ENCODE results near the gene PGAP3. TPM values are rescaled to one million over a fixed set of nuclear protein-coding genes. Genes with fewer than 3 reads are reported as not detected.

Gene PGAP3
- total and polyA plus RNA-seq, 4 donors = 9.7 to 30.4 (median 25.9) TPM

- peaks cover 49% of the 10 kb centered on the region for H3K4me1 ChIP-seq (ENCODE audit: control insufficient read depth, insufficient read depth, low read length)
- no peak overlapping the region for H3K4me3 ChIP-seq (ENCODE audit: low read depth, low read length)
- 34% methylated on average over 6 of the region's 8 CpGs for WGBS (ENCODE audit: insufficient coverage)
- H3K27me3 ChIP-seq (ENCODE audit: control insufficient read depth, insufficient read depth, low read length) = no peaks in the 10 kb centered on the region
- no peak for DNase-seq (ENCODE audit: low read depth in 4 of 6, low spot score in 6 of 6)
- H3K9me3 ChIP-seq (ENCODE audit: control insufficient read depth, insufficient read depth, low read length) = no peaks in the 10 kb centered on the region
- H3K36me3 ChIP-seq (ENCODE audit: control insufficient read depth, insufficient read depth, low read length) = peaks cover 48% of the 10 kb centered on the region
- H3K27ac ChIP-seq (ENCODE audit: low read depth, low read length) = peak overlapping the region; percentile 95
Measured at GRCh38 chr17:39651923-39652586, 35.8 kb downstream of the PGAP3 start.

- no peak overlapping the region for H3K27ac ChIP-seq (ENCODE audit: low read depth, low read length)
- H3K9me3 ChIP-seq (ENCODE audit: control insufficient read depth, insufficient read depth, low read length) = no peaks in the 10 kb centered on the region
- WGBS (ENCODE audit: insufficient coverage) = 94% methylated on average over 5 of the region's 11 CpGs
- H3K36me3 ChIP-seq (ENCODE audit: control insufficient read depth, insufficient read depth, low read length) = peaks cover 31% of the 10 kb centered on the region
- peaks cover 45% of the 10 kb centered on the region for H3K4me1 ChIP-seq (ENCODE audit: control insufficient read depth, insufficient read depth, low read length)
- no peaks in the 10 kb centered on the region for H3K27me3 ChIP-seq (ENCODE audit: control insufficient read depth, insufficient read depth, low read length)
- DNase-seq (ENCODE audit: low read depth in 4 of 6, low spot score in 6 of 6) = no peak
- H3K4me3 ChIP-seq (ENCODE audit: low read depth, low read length) = no peak overlapping the region
Measured at GRCh38 chr17:39650121-39650579, 37.7 kb downstream of the PGAP3 start.

- 69% methylated on average over 12 of the region's 15 CpGs for WGBS (ENCODE audit: insufficient coverage)
- DNase-seq (ENCODE audit: low read depth in 4 of 6, low spot score in 6 of 6) = peak in 1 of 6 donors; percentile 86
- Histone ChIP-seq H3K4me3 (ENCODE audit: low read depth, low read length) (no peak overlapping the region), H3K4me1 (ENCODE audit: control insufficient read depth, insufficient read depth, low read length) (peaks cover 36% of the 10 kb centered on the region), H3K36me3 (ENCODE audit: control insufficient read depth, insufficient read depth, low read length) (peaks cover 21% of the 10 kb centered on the region), H3K27me3 (ENCODE audit: control insufficient read depth, insufficient read depth, low read length) (no peaks in the 10 kb centered on the region), H3K9me3 (ENCODE audit: control insufficient read depth, insufficient read depth, low read length) (no peaks in the 10 kb centered on the region), H3K27ac (ENCODE audit: low read depth, low read length) (no peak overlapping the region)
Measured at GRCh38 chr17:39648616-39649366, 39.1 kb downstream of the PGAP3 start.

- no peak for DNase-seq (ENCODE audit: low read depth in 4 of 6, low spot score in 6 of 6)
- H3K4me3 ChIP-seq (ENCODE audit: low read depth, low read length) = no peak overlapping the region
- 59% methylated on average over 4 of the region's 5 CpGs for WGBS (ENCODE audit: insufficient coverage)
- no peak overlapping the region for H3K27ac ChIP-seq (ENCODE audit: low read depth, low read length)
- H3K36me3 ChIP-seq (ENCODE audit: control insufficient read depth, insufficient read depth, low read length) = peaks cover 12% of the 10 kb centered on the region
- H3K27me3 ChIP-seq (ENCODE audit: control insufficient read depth, insufficient read depth, low read length) = no peaks in the 10 kb centered on the region
- H3K9me3 ChIP-seq (ENCODE audit: control insufficient read depth, insufficient read depth, low read length) = no peaks in the 10 kb centered on the region
- H3K4me1 ChIP-seq (ENCODE audit: control insufficient read depth, insufficient read depth, low read length) = peaks cover 22% of the 10 kb centered on the region
Measured at GRCh38 chr17:39647256-39647655, 40.6 kb downstream of the PGAP3 start.

- Histone ChIP-seq H3K36me3 (ENCODE audit: control insufficient read depth, insufficient read depth, low read length) (peaks cover 2% of the 10 kb centered on the region), H3K27me3 (ENCODE audit: control insufficient read depth, insufficient read depth, low read length) (no peaks in the 10 kb centered on the region), H3K4me3 (ENCODE audit: low read depth, low read length) (no peak overlapping the region), H3K4me1 (ENCODE audit: control insufficient read depth, insufficient read depth, low read length) (peaks cover 24% of the 10 kb centered on the region), H3K9me3 (ENCODE audit: control insufficient read depth, insufficient read depth, low read length) (no peaks in the 10 kb centered on the region), H3K27ac (ENCODE audit: low read depth, low read length) (no peak overlapping the region)
- 95% methylated on average over 4 of the region's 4 CpGs for WGBS (ENCODE audit: insufficient coverage)
- DNase-seq (ENCODE audit: low read depth in 4 of 6, low spot score in 6 of 6) = no peak
Measured at GRCh38 chr17:39643271-39643670, 44.6 kb downstream of the PGAP3 start.

GRCh38 chr17:39642291-39643074 is 45.4 kb downstream of the PGAP3 start:
- DNase-seq (ENCODE audit: low read depth in 4 of 6, low spot score in 6 of 6) = no peak
- 84% methylated on average over 9 of the region's 9 CpGs for WGBS (ENCODE audit: insufficient coverage)
- Histone ChIP-seq H3K4me1 (ENCODE audit: control insufficient read depth, insufficient read depth, low read length) (peaks cover 31% of the 10 kb centered on the region), H3K27me3 (ENCODE audit: control insufficient read depth, insufficient read depth, low read length) (no peaks in the 10 kb centered on the region), H3K36me3 (ENCODE audit: control insufficient read depth, insufficient read depth, low read length) (peaks cover 2% of the 10 kb centered on the region), H3K4me3 (ENCODE audit: low read depth, low read length) (no peak overlapping the region), H3K27ac (ENCODE audit: low read depth, low read length) (no peak overlapping the region), H3K9me3 (ENCODE audit: control insufficient read depth, insufficient read depth, low read length) (no peaks in the 10 kb centered on the region)

GRCh38 chr17:39641883-39642282 is 46.0 kb downstream of the PGAP3 start:
- peaks cover 31% of the 10 kb centered on the region for H3K4me1 ChIP-seq (ENCODE audit: control insufficient read depth, insufficient read depth, low read length)
- DNase-seq (ENCODE audit: low read depth in 4 of 6, low spot score in 6 of 6) = no peak
- no peaks in the 10 kb centered on the region for H3K9me3 ChIP-seq (ENCODE audit: control insufficient read depth, insufficient read depth, low read length)
- WGBS (ENCODE audit: insufficient coverage) = 73% methylated on average over 2 of the region's 7 CpGs
- no peak overlapping the region for H3K4me3 ChIP-seq (ENCODE audit: low read depth, low read length)
- H3K36me3 ChIP-seq (ENCODE audit: control insufficient read depth, insufficient read depth, low read length) = peaks cover 2% of the 10 kb centered on the region
- no peak overlapping the region for H3K27ac ChIP-seq (ENCODE audit: low read depth, low read length)
- H3K27me3 ChIP-seq (ENCODE audit: control insufficient read depth, insufficient read depth, low read length) = no peaks in the 10 kb centered on the region

GRCh38 chr17:39641097-39641496 is 46.8 kb downstream of the PGAP3 start:
- 98% methylated on average over 4 of the region's 4 CpGs for WGBS (ENCODE audit: insufficient coverage)
- no peak for DNase-seq (ENCODE audit: low read depth in 4 of 6, low spot score in 6 of 6)
- no peaks in the 10 kb centered on the region for H3K27me3 ChIP-seq (ENCODE audit: control insufficient read depth, insufficient read depth, low read length)
- H3K36me3 ChIP-seq (ENCODE audit: control insufficient read depth, insufficient read depth, low read length) = peaks cover 2% of the 10 kb centered on the region
- peaks cover 38% of the 10 kb centered on the region for H3K4me1 ChIP-seq (ENCODE audit: control insufficient read depth, insufficient read depth, low read length)
- H3K9me3 ChIP-seq (ENCODE audit: control insufficient read depth, insufficient read depth, low read length) = no peaks in the 10 kb centered on the region
- H3K27ac ChIP-seq (ENCODE audit: low read depth, low read length) = no peak overlapping the region
- H3K4me3 ChIP-seq (ENCODE audit: low read depth, low read length) = no peak overlapping the region

- no peak for DNase-seq (ENCODE audit: low read depth in 4 of 6, low spot score in 6 of 6)
- peaks cover 3% of the 10 kb centered on the region for H3K36me3 ChIP-seq (ENCODE audit: control insufficient read depth, insufficient read depth, low read length)
- peaks cover 38% of the 10 kb centered on the region for H3K4me1 ChIP-seq (ENCODE audit: control insufficient read depth, insufficient read depth, low read length)
- WGBS (ENCODE audit: insufficient coverage) = 52% methylated on average over 3 of the region's 4 CpGs
- no peaks in the 10 kb centered on the region for H3K9me3 ChIP-seq (ENCODE audit: control insufficient read depth, insufficient read depth, low read length)
- H3K27me3 ChIP-seq (ENCODE audit: control insufficient read depth, insufficient read depth, low read length) = no peaks in the 10 kb centered on the region
- no peak overlapping the region for H3K27ac ChIP-seq (ENCODE audit: low read depth, low read length)
- no peak overlapping the region for H3K4me3 ChIP-seq (ENCODE audit: low read depth, low read length)
Measured at GRCh38 chr17:39640591-39641031, 47.2 kb downstream of the PGAP3 start.

Measured in spinal cord (tissue), 10 donors.